ENCODE data around the gene CAPSL.
A peak's percentile ranks its signal among the peaks of the same experiment; 100 is the strongest.
"Not testable (repeated sequence)": the region's sequence is repeated elsewhere in the genome, so short reads cannot be mapped to it uniquely, and the experiment has no call there.

The CAPSL gene

DNA sequence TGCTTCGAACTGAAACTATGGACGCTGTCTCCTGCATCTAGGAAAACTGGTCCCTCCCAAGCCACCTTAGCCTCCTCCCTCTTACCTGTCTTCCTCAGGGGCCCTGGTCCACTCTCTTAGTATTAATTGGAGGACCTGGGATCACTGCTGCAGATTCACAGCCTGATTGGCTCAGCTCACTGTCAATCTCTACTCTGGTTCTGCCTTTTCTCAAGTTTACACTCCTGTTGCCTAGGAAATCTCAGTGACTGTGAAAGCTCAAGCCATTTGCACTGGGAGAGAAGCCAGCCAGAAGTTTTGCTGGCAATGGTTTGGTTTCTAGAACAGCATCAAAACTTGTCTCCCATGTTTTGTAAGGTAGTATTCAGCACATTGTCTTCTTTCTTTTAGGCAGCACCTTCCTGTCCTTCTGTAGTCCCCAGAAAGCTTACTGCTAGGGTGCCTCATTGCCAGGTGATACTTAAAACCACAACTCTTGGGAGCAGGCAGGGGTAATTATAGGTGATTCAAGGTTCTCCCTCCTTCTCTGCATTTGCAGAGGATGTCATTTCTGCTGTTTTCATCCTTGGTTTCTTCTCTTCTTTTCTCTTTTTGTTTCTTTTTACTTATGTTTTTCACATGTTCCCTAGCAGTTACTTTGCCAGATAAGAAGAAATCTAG is at the start of gene CAPSL:
TSS of gene CAPSL (minus strand) at position 55 of the 660 bp plus-strand sequence. CDS start 17,502 bp downstream, outside the sequence.
- DNase-seq, result peak; percentile 89

DNA sequence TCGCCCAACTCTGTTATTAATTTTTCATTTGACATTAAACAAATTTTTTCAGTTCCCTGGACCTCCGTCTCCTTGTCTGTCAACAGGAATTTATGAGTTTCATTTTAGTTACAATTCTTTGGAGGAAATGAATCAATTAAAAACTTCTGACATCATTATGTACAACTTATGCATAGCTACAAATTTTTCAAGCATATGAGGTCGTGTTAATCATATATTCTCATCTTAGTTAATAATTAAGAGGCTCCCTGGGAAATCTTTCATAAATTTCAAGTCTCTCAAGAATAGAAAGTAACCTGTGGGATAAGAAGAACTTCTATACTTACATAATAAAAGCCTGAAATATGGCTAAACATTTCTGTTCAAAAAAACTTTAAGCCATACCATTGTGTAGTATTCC is 49.4 kb upstream of the CAPSL start:
- no peak for DNase-seq

DNA sequence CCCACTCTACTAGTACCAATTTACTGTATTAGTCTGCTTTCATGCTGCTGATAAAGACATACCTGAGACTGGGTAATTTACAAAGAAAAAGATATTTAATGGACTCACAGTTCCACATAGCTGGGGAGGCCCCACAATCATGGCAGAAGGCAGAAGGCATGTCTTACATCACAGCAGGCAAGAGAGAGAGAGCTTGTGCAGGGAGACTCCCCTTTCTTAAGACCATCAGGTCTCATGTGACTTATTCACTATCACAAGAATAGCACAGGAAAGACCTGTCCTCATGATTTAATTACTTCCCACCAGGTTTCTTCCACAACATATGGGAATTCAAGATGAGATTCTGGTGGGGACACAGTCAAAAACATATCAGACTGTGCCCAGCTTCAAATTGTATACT is 41.3 kb upstream of the CAPSL start:
- no peak for DNase-seq

DNA sequence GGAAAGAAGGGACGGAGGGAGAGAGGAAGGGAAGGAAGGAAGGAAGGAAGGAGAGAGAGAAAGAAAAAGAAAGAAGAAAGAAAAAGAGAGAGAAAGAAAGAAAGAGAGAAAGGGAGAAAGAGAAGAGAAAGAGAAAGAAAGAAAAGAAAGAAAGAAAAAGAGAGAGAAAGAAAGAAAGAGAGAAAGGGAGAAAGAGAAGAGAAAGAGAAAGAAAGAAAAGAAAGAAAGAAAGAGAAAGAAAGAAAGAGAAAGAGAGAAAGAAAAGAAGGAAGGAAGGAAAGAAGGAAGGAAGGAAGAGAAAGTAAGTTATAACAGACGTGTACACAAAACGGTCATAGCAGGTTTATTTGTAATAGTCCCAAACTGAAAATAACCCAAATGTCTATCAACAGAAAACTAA is 38.4 kb upstream of the CAPSL start:
- not testable (repeated sequence) for DNase-seq

GRCh38 chr5:35974570-35974969 is 36.1 kb upstream of the CAPSL start:
- DNase-seq, result no peak

GRCh38 chr5:35971878-35972210 is 33.4 kb upstream of the CAPSL start:
- no peak for DNase-seq

DNA sequence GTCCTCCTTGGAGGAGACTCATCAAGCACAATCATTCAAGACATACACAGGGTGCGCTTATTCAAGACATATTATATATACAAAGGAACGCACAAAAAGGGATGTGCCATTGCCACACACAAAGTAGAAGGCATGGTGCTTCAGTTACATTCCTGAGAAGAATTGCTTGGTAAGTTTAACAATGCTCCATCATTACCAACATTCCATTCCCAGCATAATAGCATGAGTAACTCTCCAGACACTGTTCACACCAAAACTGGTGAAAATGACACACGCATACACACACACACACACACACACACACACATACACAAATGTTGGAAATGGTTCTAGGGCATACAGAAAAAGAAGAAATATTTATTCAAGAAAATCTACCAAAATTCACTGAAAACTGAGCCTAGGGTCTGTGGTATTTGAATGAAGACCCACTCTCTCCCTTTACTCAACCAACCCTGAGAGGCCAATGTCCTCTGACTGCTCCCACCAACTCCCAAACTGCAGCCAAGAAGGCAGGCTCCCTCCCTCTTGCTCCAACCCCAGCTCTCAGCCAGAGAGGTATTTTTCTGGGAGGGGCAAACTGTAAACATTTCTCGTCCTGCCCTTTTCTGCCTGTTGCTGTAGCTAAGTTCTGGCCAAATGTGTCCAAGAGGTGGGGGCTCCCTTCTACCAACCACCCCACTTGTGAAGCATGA is 32.9 kb upstream of the CAPSL start:
- no peak for DNase-seq

DNA sequence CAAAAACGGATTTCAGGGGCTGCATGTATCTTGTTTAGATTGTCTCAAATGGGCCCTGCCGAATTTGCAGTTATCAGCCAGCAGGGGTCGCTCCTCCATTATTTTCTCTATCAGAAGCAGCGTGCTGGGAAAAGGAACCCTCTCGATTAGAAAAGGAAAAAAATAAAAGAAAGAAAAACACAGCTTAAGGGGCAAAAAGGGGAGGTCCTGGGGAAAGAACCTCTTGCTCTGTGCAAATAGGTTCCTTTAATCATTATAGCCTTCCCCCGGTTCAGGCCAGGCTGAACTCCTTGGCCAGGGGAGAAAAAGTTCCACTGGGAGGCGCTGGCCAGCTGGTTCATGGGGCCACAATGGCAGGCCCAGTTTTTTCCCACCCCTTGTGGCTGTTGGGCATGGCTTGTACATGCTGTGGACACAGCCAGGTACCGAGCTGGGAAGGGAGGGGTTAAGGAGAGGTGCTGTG is 25.0 kb upstream of the CAPSL start:
- no peak for DNase-seq

DNA sequence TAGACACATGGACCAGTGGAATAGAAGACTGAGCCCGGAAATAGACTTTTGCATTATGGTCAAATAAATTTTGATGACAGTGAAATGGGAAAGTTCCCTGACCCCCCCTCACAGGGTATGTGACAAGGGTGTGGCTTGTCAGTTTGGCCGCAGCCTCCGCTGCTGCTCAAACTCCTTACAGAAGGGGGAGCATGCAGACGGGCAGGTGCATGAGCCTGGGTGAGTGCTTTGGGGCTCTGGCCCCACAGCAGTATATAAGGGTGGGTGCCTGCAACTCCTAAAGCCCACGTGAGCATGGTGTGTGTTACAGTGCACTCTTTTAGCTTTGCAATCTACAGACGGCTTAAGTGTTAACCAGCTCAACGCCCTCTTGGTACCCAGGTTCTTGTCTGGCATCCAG is 21.9 kb upstream of the CAPSL start:
- DNase-seq, result no peak

- DNase-seq, result no peak
Observed at GRCh38 chr5:35956429-35956828, 18.0 kb upstream of the CAPSL start.

GRCh38 chr5:35954175-35954574 is 15.8 kb upstream of the CAPSL start:
- DNase-seq, result no peak

- no peak for DNase-seq
Observed at GRCh38 chr5:35947085-35947484, 8.7 kb upstream of the CAPSL start.

GRCh38 chr5:35939639-35940038 is 1.2 kb upstream of the CAPSL start:
- no peak for DNase-seq

DNA sequence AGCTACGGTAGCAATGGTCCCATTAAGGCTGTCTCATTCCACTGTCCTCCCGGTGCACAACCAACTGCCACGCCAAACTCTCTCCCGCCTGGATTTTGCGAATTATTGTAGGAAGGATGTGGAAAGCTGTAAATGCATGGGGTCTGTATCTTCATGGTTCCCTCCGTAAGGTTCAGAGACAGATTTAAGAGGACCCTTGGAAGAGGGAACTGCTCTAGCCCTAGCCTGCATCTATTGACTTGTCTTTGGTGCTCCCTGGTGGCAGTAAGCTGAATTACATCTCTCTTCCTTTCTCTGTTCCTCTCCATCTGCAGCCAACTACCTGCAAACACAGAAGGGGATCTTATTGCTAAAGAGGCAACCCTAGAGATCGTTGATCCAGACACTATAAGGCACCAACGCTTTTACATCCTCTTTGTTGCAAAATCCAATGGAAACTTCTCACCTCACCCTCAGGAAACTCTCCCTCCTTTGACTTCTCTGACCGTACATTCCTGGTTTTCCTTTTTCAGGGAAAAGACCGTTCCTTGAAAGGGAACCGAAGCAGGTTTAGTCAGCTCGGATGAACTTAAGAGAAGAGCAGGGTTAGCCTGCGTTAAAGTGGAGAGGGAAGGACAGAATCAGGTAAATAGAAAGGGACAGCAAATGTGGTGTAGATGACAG is 11.9 kb downstream of the CAPSL start:
- DNase-seq, result peak; percentile 74

- peak; percentile 89 for DNase-seq
Observed at GRCh38 chr5:35924950-35925722, 13.3 kb downstream of the CAPSL start.

DNA sequence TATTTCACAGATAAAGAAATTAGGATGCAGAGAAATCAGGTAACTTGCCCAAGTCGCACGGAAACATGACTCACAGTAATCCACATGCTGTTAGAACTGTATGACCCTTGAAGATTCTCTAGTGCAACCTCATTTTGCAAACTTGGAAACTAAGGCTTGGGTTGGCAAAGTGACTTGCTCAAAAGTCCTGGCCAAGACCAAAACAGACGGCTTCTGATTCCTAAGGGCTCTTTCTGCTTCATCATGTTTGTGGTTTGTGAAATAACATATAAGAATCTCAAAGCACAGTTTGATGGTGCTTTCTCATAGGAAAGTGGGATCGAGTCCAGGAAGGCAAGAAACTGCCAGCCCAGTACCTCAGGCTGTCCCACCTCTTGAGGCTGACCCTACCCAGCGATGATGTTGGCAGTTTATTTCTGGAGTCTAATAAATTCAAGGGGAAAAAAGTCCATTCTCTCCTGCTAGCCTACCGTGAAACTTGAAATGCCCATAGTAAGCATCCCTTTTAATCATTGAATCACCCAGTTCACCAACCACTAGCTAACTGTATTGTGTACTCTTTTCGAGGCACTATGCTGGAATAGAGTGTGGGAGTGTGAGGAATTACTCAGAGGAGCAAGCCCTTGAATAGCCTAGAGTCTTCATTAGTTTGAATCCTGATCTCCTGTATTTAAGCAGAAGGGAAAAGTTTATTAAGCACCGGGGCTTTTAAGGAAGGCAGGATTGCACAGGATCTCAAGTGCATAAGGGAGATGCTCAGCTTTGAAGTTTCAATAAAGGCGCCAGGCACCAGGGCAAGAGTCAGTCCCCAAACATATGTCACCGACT is 14.1 kb downstream of the CAPSL start:
- DNase-seq, result no peak

GRCh38 chr5:35922468-35922867 is 16.0 kb downstream of the CAPSL start:
- no peak for DNase-seq

DNA sequence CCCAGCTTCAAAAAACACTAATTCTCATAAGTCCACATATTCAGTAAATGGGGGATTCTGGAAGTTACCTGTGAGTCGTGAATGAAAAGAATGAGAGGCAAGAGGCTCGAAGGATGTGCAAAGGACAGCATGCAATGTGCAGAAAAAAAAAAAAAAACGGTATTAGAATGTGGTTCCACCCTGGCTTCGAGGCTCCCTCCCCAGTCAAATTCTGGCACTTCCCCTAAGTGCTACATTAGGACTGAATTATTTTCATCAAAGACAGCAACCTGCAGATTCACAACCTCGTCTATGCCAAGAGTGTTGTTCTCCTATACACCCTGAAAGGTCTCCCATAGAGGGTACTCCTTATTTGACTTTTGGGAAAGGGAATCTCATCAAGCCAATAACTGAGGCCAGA is 16.5 kb downstream of the CAPSL start:
- no peak for DNase-seq

DNA sequence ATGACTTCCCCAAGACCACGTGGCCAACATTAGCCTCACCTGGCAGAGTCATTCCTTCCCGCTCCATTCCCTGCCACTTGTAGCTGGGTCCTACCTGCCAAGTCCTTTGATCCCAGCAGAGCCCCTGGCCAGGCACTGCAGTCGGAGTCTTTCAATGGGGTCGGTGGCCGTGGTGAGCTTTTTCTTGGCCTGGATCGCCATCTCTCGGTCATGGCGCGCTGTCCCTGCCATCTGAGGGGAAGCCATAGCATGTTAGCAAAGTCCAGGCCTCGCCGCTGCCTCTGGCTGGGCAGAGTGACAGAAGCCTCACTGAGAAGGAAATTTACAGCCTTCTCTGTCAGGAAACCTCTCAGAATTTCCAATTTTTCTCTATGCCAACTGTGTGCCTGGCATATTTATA is 17.5 kb downstream of the CAPSL start:
- peak; percentile 74 for DNase-seq

DNA sequence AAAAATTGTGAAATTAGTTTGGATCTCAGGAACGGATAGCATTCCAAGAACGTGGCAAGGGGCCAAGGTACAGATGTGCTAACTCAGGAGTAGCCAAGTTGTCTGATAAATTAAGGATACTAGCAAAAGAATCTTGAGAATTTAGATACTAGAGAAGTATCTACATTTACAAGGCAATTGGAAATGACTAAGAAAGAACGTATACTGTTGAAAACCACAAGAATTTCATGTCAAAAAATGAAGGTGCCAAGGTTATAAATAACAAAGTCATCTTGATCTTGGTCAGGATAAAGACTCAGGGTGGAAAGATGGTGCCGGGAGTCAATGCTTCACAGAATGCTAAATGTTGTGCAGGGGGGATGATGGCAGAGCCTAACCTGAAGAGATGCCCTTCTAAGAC is 19.2 kb downstream of the CAPSL start:
- no peak for DNase-seq

DNA sequence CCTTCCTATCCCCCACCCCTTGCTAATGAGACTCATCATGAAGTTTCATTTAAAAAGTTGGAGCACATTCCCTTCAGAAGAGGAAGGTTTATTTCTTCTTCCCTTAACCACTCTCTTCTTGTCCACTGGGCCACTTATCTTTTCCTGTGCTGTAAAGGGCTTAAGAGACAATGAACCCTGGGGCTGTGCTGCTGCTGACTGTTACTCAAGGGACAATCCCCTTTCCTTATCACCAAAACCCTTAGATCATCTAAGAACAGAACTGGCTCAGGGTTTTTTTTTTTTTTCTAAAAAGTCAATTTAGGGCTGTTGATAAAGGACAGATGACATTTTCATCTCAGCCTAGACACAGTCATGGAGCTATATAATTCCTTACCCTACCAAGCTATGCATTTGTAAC is 29.6 kb downstream of the CAPSL start:
- peak; percentile 69 for DNase-seq

GRCh38 chr5:35908228-35908627 is 30.2 kb downstream of the CAPSL start:
- DNase-seq, result no peak

All from islet precursor cell (in vitro differentiated cells).